Heart right ventricle (tissue), 16 donors: ENCODE measurements around the gene CYB5RL. TPM values are rescaled to one million over a fixed set of nuclear protein-coding genes. Genes with fewer than 3 reads are reported as not detected.

ENCODE experiments used
- ATAC-seq, 8 donors: fragments of 200-7000 bp; cut with Tn5 transposase; one replicate each; pipeline ENCODE4 v1.9.1; 2020; ENCODE audit warnings: mild to moderate bottlenecking in 8 of 8, moderate library complexity in 8 of 8, moderate number of reproducible peaks in 1 of 8
- DNase-seq, 2 donors: peaks; one replicate each; pipeline ENCODE4 v3.0.0-alpha.2; 2020
- H3K27ac ChIP-seq, 10 donors: fragments of 200-600 bp; sonication (generic) in 2 of 10; one replicate each; pipeline versions ENCODE4 v1.5.0 to v1.8.0; 2020 to 2022; ENCODE audit warnings: mild to moderate bottlenecking in 3 of 10
- H3K27me3 ChIP-seq, 7 donors: fragments of 200-600 bp; one replicate each; pipeline ENCODE4 v1.8.0; 2021 to 2022; ENCODE audit warnings: mild to moderate bottlenecking in 2 of 7
- H3K36me3 ChIP-seq, 9 donors: fragments of 200-600 bp; sonication (generic) in 1 of 9; one replicate each; pipeline versions ENCODE4 v1.5.0 to v1.8.0; 2020 to 2022; ENCODE audit warnings: mild to moderate bottlenecking in 2 of 9
- H3K4me1 ChIP-seq, 9 donors: fragments of 200-600 bp; sonication (generic) in 1 of 9; one replicate each; pipeline versions ENCODE4 v1.5.0 to v1.8.0; 2020 to 2022; ENCODE audit warnings: mild to moderate bottlenecking in 4 of 9
- H3K4me3 ChIP-seq, 10 donors: fragments of 200-600 bp; sonication (generic) in 2 of 10; one replicate each; pipeline versions ENCODE4 v1.5.0 to v1.8.0; 2020 to 2022; ENCODE audit warnings: mild to moderate bottlenecking in 7 of 10, moderate library complexity in 2 of 10
- H3K9me3 ChIP-seq, 11 donors: fragments of 200-600 bp in 10 of 11; sonication (generic) in 2 of 11; one replicate each; pipeline versions ENCODE4 v1.5.0 to v1.8.0; 2013 to 2022; ENCODE audit warnings: mild to moderate bottlenecking in 2 of 11, control low read depth in 1 of 11, moderate library complexity in 1 of 11
- WGBS, 2 donors: extraction: QIAGEN DNeasy Blood & Tissue Kit; methylation state at CpG; one replicate each; pipeline ENCODE4 v1.1.7; 2013; ENCODE audit warnings: inconsistent platforms in 1 of 2; 5-methylcytosine and 5-hydroxymethylcytosine counted together
- intact Hi-C, 10 donors: fragments of 100-400 bp; cut with DNase I; formaldehyde crosslinking; loops; one replicate each; pipeline versions ENCODE4 v1.11.1 to v1.14.2; 2022
- polyA plus RNA-seq, 2 donors: library from polyadenylated mRNA; stranded (reverse); fragments of 200-250 nt; gene quantifications; one replicate each; pipeline ENCODE4 v1.2.3, GENCODE V29; 2013
- total RNA-seq, 10 donors: library from RNA; stranded (reverse); fragmentation: NEBNext Ultra II Directional in 3 of 10; extraction: Animal tissue kit (Norgen Biotek cat#: 25700) in 3 of 10; gene quantifications; one replicate each; pipeline versions ENCODE4 v1.2.1 to v1.2.4, GENCODE V29; 2021 to 2023
- TF ChIP-seq, protein P1 (sequence below), 9 donors: fragments of 200-600 bp; sonication (generic) in 2 of 9; IDR thresholded peaks; one replicate each; pipeline versions ENCODE4 v1.5.0 to v1.8.0; 2021 to 2022; ENCODE audit warnings: antibody characterized with exemption in 9 of 9, mild to moderate bottlenecking in 5 of 9, moderate library complexity in 1 of 9
- donor health status: Arrhythmogenic right ventricular cardiomyopathy.
- donor health status: ischemic (EF 13 %, LVEDD 7.1; RV severe dilation, severe dysfunction).
- donor health status: healthy with polysubstance abuse.
- donor health status: DM: no; HTN: yes; CAD: no.
- donor health status: DM: no; HTN: no; CAD: no.
- donor health status: ischemic (EF 25% LVEDD 6.9; RV normal size, moderate dysfunction).
- donor health status: ischemic (EF 25% LVEDD 5.7; RV mildly dilated, moderate dysfunction).
- donor health status: healthy.
- donor health status: DM: yes; HTN: yes; CAD: no.
- donor health status: Ischemic cardiomyopathy.
- donor health status: ischemic (EF 35%, LVEDD 5.7; RV mildly dilated, moderate dysfunction).
- donor health status: nonischemic (EF 11% LVEDD 7.7; RV severe dilation, severe dysfunction).
- donor health status: DM: yes; HTN: yes; CAD: no.
- donor health status: PGD.
- donor health status: ischemic (EF 29% LVEDD 5.4; RV normal size, mild dysfunction).
- donor health status: nonischemic (EF 23%, LVEDD 6.1; RV moderate dilation, normal function).

The CYB5RL gene
- total and polyA plus RNA-seq, 12 donors = 0.99 to 8.3 (median 5.4) TPM

DNA sequence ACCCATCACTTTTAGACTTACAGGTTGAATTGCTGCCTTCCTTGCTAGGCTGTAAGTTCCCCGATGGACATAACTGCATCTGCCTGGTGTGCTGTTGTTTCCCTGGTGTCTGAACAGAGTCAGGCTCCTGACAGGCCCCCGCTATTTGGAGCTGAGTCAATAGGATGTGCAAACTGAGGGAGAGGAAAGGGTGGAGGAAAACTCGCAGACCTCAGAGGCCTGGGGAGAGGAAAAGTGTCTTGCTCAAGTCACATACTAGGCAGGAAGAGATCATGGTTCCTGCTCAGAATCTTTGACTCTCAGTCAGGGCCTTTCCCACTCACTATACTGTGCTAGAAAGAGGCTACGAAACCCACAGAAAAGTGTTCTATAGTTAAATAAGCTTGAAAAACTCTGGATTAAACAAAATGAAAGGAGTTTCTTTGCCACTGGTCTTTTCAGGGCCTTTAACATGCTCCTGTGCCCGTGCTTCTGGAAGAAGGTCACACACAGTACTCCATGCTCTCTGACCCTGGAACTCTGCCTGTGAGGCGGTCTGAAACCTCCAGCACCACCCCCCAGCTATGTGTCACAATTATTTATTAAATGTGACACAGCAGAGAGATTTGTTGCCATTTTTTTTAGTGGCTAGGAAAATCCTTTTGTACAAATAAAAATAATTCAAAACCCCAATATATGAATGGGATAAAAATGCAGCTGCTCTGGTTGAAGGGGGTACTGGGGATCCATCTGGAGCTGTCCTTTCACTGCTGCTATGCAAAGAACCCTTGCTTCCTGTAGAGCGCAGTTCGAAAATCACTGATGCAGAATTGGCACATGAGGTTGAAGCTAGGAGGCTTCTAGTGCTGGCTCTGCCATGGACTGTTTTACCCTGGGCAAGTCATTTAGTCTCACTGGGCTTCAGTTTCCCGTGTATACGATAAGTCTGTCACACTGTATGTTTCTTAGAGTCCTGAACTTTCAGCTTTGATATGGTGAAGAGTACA lies 26.9 kb downstream of the CYB5RL start:
- ATAC-seq = no peak
- 71 to 78% methylated on average over 10 of the region's 10 CpGs for WGBS, 2 donors
- peak overlapping the region in 1 of 10 donors; percentile 24 for H3K27ac ChIP-seq

DNA sequence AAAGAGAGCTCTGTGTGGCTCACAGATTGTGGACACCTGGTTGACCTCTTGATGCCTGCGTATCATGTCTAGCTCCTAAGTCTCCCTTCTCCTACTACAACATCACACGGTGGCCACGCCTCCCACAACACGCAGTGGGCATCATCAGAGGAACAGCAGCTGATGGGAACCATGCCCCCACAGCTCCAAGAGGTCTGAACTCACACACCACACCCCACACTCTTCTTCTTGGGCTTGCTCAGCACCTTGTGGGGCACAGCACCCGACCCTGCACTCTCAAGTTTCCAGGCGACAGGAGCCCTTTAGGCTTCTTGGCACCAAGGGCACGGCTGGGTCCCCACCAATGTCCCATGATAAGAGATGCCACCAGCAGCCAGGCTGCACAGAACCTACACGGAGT lies 28.2 kb downstream of the CYB5RL start:
- H3K36me3 ChIP-seq = peaks cover 0 to 18% (median 0%) of the 10 kb centered on the region in 9 donors
- TF ChIP-seq, protein P1, sequence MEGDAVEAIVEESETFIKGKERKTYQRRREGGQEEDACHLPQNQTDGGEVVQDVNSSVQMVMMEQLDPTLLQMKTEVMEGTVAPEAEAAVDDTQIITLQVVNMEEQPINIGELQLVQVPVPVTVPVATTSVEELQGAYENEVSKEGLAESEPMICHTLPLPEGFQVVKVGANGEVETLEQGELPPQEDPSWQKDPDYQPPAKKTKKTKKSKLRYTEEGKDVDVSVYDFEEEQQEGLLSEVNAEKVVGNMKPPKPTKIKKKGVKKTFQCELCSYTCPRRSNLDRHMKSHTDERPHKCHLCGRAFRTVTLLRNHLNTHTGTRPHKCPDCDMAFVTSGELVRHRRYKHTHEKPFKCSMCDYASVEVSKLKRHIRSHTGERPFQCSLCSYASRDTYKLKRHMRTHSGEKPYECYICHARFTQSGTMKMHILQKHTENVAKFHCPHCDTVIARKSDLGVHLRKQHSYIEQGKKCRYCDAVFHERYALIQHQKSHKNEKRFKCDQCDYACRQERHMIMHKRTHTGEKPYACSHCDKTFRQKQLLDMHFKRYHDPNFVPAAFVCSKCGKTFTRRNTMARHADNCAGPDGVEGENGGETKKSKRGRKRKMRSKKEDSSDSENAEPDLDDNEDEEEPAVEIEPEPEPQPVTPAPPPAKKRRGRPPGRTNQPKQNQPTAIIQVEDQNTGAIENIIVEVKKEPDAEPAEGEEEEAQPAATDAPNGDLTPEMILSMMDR (IDR thresholded peaks at IDR 0.05) = no peak
- WGBS, 2 donors = 92 to 93% methylated on average over 8 of the region's 8 CpGs
- no peak overlapping the region for H3K27ac ChIP-seq
- no peaks in the 10 kb centered on the region for H3K27me3 ChIP-seq
- no peak overlapping the region for H3K4me3 ChIP-seq
- no peak for DNase-seq
- no peak for ATAC-seq
- H3K9me3 ChIP-seq = no peaks in the 10 kb centered on the region
- intact Hi-C loops = no loop called here
- H3K4me1 ChIP-seq = no peaks in the 10 kb centered on the region

More for the DNA sequence above, 26.9 kb downstream of the CYB5RL start:
- Histone ChIP-seq H3K36me3 (peaks cover 0 to 24% (median 0%) of the 10 kb centered on the region in 9 donors), H3K4me1 (no peaks in the 10 kb centered on the region), H3K9me3 (no peaks in the 10 kb centered on the region), H3K27me3 (no peaks in the 10 kb centered on the region), H3K4me3 (no peak overlapping the region)
- intact Hi-C loops = no loop called here
- no peak for DNase-seq
- TF ChIP-seq, protein P1 (IDR thresholded peaks at IDR 0.05) = no peak

DNA sequence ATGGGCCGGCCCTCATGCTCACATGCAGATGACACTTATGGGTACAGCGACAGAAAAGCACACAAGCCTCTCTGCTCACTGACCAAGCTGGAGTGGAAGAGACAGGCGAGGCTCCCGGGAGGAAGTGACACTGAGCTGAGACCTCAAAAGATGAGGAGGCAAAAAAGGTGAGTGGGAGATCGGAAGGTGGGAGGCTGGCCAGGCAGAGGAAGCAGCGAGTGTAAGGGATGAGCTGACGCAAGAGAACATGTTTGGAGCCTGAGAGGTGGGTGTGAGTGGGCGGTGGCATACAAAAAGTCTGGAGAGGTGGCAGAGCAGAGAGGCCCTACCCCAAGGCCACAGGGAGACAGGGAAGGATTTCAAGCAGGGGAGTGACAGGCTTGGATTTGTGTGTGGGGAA lies 28.8 kb downstream of the CYB5RL start:
- Histone ChIP-seq H3K9me3 (no peaks in the 10 kb centered on the region), H3K4me3 (no peak overlapping the region), H3K36me3 (peaks cover 0 to 17% (median 0%) of the 10 kb centered on the region in 9 donors), H3K27ac (no peak overlapping the region), H3K27me3 (no peaks in the 10 kb centered on the region), H3K4me1 (no peaks in the 10 kb centered on the region)
- TF ChIP-seq, protein P1 (IDR thresholded peaks at IDR 0.05) = no peak
- 83% methylated on average over 8 of the region's 8 CpGs for WGBS, 2 donors
- ATAC-seq = no peak
- no peak for DNase-seq
- intact Hi-C loops = no loop called here

DNA sequence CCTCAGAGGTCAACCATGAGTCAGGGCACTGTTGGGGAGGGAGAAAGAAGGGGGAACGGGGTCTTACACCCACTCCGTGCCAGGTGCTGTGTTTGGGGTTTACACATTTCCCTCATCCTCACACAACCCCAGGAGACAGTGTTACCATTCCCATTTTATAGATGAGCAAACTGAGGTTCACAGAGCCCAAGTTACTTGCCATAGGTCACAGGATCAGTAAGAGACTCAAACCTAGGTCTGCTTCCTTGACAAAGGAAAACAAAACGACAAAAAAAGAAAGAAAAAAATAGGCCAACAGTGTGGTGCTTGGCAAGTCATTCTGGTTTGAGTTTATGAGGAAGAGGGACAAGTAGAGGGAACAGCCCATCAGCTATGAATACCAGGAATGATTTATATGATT lies 30.8 kb downstream of the CYB5RL start:
- no peak overlapping the region for H3K4me3 ChIP-seq
- H3K27me3 ChIP-seq = no peaks in the 10 kb centered on the region
- DNase-seq (no peak), ATAC-seq (no peak)
- H3K36me3 ChIP-seq = peaks cover 0 to 6% (median 0%) of the 10 kb centered on the region in 9 donors
- no peaks in the 10 kb centered on the region for H3K4me1 ChIP-seq
- intact Hi-C loops = no loop called here
- no peaks in the 10 kb centered on the region for H3K9me3 ChIP-seq
- 81 to 83% methylated on average over 3 of the region's 3 CpGs for WGBS, 2 donors
- TF ChIP-seq, protein P1 (IDR thresholded peaks at IDR 0.05) = no peak
- no peak overlapping the region for H3K27ac ChIP-seq
